TTC549 (cell line): ENCODE measurements around the gene EFNA2.
"Not testable (repeated sequence)": the region's sequence is repeated elsewhere in the genome, so short reads cannot be mapped to it uniquely, and the experiment has no call there.

Experiments
- FAIRE-seq: peaks from 2 replicates; lab custom pipeline; 2012; peaks lifted over from hg19 to GRCh38; lab: Jason Lieb, UNC

The EFNA2 gene

DNA sequence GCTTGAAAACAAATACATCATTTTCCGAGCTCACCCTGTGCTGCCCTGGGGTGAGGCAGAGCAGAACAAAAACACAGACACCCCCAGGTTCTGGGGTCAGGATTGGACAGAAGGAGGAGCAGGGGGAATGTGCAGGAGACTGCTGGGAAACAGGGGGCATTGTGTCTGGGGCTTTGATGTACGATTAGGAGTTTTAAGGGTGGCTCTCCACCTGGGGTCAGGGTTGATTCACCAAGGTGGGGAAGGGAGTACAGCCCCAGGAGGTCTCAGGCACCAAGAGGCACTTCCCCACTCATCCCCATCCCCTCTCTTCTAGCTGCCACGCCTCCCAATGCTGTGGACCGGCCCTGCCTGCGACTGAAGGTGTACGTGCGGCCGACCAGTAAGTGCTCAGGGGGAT, 12.6 kb downstream of the EFNA2 start:
- no peak for FAIRE-seq

DNA sequence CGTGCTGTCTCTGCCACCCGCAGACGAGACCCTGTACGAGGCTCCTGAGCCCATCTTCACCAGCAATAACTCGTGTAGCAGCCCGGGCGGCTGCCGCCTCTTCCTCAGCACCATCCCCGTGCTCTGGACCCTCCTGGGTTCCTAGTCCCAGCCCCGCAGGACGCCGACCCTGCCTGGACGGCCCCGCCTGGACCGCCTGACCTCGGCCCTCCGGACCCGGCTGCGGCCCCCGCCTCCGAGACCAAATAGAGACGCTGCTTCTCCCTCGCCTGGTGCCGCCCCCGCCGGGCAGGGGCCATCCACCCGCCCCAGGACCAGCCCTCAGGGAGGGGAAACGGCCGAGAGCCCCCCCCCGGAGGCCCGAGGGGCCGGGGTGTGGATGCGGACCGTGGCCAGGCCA, 14.1 kb downstream of the EFNA2 start:
- no peak for FAIRE-seq

DNA sequence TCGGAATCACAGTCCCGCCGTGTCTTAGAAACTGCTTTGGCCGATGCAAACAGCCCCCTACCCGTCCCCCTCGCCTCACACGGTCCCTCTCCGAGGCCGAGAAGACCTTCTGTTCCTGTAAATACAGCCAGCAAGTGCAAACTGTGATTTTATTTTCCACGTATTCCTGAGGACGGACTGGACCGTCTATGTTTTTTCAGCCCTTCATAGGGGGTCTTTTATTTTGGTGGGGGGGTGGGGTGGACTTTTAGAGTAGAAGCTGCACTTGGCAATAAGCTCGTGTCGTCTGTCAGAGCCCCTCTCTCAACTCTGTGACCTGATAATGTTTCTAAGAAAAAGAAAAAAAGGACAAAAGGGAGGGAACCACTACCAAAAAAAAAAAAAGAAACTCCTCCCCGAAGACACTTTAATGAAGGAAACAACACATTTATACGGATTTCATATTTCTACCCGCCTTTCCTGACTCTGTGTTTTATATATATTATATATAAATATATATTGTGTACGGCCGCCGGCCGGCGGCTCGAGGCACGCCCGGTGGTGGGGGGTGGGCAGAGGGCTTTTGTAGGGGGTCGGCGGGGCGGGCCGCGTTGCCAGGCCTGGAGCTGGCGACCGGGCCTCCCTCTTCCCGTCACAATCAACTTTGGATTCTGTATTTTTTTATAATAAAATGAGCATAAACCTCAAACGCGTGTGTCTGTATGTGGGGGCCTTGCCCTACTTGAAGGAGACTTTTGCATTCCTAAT, 15.2 kb downstream of the EFNA2 start:
- no peak for FAIRE-seq

DNA sequence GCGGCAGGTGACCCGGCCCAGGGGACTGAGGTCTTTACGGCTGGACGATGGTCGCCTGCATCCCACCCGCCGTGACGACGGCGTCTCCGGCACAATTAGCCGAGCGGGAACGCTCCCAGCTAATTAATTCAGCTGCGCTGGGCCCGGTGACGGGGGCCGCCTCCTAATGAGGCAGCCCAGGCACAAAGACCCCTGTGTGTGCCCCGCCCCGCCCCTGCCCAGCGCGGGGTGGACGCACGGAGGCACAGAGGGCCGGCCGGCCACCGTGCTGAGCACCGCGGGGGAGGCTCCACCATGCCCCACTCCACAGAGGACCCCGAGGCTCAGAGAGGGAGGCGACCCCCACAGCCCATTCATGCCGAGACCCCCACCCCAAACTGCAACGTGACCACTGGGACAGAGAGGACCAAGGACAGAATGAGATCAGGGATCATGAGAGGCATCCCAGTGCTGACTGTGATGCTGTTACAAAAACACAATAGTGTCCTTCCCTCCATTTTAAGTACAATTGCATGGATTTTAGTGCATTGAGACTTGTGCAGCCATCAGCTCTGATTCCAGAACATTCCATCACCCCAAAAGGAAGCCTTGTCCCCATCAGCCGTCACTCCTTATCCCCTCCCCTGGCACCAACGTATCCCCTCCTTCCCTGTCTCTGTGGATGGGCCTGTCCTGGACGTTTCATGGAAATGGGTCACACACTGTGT, 17.0 kb downstream of the EFNA2 start:
- no peak for FAIRE-seq

DNA sequence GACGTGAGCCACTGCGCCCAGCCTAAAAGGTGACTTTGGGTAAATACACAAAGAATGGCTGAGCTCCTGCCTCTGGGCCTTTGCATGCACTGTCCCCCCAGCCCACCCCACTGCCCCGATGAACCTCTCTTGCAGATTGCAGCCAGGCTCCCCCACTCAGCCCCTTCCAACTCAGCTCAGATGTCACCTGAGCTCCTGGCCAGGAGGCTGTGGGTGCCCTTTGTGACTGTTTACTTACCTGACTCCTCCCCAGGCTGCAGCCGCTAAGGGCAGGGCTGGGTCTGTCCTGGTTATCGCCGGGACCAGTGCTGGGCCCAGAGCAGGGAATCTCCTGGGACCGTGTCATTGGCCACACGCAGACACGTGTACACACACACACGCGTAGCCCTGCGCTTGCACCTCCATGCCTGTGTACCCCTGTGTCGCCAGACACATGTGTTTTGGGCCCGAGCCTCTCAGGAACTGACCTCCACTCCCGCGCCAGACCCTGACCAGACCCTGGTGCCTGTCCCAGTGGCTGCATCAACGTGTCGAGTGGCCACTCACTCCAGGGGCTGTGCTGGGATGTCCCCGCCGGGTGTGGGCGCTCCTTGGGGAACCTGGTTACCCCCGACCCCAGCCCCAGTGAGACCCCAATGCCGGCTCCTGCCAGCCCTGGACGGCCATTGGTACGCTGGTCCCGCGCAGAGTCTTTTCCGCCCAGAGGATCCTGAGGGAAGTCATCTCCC, 18.7 kb downstream of the EFNA2 start:
- FAIRE-seq, result no peak

DNA sequence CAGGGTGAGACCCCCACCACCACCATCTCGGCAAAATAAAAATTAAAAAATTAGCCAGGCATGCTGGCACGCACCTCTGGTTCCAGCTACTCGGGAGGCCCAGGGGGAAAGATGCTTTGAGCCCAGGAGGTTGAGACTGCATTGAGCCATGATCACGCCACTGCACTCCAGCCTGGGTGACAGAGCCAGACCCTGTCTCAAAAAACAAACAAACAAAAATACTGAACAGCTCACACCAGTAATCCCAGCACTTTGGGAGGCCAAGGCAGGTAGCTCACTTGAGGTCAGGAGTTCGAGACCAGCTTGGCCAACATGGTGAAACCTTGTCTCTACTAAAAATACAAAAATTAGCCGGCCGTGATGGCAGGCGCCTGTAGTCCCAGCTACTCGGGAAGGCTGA, 19.7 kb downstream of the EFNA2 start:
- FAIRE-seq, result not testable (repeated sequence)

DNA sequence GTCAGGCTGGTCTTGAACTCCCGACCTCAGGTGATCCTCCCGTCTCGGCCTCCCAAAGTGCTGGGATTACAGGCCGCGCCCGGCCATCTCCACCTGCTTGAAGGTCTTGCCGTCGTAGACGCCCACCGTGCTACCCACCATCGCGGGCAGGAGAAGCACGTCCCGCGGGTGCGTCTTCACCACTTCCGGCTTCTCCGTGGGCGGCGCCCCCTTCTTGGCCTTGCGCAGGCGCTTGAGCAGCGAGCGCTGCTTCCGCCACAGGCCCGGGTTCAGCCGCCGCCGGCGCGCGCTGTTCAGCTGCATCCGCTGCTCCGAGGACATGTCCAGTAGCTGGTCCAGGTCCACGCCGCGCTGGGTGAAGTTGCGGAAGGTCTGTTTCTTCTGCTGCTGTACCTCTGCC, 21.6 kb downstream of the EFNA2 start:
- FAIRE-seq, result no peak

DNA sequence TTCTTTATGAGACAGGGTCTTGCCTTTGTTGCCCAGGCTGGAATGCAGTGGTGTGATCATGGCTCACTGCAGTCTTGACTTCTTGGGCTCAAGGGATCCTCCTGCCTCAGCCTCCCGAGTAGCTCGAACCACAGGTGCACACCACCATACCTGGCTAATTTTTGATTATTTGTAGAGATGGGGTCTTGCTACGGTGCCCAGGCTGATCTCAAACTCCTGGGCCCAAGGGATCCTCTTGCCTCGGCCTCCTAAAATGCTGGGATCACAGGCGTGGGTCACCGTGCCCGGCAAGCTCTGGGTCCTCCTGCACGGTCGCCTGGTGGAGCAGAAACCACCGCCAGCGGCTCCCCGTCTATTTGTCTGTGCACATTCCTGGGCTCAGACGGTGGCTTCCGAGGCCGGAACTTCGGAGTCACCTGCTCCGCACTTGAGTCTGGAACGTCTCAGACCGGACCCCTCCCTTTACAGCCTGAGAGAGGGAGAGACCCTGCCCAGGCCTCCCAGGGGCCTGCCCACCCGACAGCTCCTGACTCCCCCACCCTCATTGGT, 22.2 kb downstream of the EFNA2 start:
- FAIRE-seq, result no peak

DNA sequence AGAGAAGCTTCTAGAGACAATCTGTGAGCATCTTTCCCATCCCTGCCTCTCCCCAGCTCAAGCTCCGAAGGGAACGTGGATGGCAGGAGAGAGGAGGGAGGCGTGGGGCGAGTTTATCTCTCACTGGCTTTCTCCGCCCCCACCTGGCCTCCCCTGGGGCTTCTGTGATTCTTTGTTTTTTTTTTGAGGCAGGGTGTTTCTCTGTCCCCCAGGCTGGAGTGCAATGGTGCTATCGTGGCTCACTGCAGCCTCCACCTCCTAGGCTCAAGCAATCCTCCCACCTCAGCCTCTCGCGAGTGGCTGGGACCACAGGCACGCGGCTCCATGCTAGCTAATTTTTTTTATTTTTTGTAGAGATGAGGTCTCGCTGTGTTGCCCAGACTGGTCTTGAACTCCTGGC, 23.0 kb downstream of the EFNA2 start:
- FAIRE-seq, result no peak

DNA sequence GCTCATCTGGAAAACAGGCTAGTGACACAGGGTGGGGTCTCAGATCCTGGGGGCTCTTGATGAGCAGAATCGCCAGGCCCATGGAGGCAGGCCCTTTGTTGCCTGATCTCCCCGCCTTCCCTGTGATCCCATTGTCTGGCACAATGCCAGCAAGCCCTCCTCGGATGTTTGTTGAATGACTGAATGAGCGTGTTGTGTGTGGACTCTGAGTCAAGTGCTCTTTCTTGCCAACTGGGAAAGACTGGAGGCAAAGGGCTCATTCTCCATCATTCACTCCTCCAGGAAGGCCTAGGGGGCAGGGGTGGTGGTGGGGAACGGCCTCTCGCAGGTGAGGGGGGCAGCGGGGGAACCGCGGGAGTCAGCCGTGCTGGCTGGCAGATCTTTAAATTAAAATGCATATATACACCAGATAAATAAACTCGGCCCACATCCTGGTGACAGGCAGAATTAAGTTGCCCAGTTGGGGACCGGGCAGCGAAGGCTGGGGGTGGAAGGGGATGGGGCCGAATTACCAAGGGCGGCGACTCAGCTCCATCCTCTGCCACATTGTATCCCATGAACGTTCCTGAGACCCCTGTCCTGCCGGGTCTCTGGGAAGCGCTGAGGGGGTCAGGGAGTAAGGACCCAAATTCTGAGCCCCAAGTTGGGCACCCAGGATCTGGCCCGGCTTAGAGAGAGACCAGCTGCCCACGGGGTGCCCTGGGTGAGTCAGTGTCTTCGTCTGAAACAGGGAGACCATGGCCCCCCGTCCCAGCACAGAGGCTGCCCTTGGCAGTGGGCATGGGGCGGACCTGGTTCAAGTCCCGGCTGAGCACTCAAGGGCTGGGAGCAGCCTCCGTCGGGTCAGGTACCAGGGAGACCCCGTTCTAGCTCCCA, 24.5 kb downstream of the EFNA2 start:
- no peak for FAIRE-seq

DNA sequence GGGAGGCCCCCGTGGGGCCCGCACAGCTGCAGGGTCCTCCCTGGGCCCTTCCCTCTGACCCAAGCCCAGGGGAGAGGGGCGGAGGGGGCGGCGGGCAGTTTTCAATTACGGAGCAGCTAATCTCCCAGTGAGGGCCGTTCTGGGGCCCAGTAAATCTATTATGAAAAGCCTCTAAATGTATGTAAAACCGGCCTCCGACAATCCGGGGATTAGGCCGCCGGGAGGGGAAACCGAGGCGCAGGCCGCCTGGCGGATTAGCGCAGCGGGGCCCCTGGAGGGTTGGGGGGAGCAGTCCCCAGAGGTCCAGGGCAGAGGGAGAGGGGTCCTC, 25.1 kb downstream of the EFNA2 start:
- no peak for FAIRE-seq

DNA sequence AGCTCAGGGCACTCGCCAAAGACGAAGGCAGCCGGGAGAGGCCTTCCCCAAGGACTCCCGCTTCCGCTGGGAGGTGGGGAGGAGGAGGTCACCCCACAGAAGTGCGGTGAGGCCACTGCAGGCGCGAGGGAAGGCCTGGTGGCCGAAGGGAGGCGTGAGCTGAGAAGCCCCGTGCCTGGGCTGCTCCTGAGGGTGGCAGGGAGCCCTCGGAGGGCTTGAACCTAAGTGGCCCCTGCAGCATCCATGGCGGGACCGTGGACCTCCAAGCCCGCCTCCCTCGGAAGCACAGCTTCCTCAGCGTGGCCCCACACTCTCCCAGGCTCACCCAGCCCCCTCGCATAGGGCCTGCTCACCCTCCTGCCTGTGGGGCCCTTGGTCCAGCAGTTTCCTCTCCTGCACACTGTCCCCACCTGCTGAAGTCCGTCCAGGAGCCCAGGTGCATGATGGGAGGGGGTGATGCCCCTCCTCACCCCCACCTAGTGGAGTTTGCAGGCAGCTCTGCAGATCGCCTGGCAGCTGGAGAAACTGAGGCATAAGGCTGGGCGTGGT, 25.9 kb downstream of the EFNA2 start:
- FAIRE-seq, result no peak

DNA sequence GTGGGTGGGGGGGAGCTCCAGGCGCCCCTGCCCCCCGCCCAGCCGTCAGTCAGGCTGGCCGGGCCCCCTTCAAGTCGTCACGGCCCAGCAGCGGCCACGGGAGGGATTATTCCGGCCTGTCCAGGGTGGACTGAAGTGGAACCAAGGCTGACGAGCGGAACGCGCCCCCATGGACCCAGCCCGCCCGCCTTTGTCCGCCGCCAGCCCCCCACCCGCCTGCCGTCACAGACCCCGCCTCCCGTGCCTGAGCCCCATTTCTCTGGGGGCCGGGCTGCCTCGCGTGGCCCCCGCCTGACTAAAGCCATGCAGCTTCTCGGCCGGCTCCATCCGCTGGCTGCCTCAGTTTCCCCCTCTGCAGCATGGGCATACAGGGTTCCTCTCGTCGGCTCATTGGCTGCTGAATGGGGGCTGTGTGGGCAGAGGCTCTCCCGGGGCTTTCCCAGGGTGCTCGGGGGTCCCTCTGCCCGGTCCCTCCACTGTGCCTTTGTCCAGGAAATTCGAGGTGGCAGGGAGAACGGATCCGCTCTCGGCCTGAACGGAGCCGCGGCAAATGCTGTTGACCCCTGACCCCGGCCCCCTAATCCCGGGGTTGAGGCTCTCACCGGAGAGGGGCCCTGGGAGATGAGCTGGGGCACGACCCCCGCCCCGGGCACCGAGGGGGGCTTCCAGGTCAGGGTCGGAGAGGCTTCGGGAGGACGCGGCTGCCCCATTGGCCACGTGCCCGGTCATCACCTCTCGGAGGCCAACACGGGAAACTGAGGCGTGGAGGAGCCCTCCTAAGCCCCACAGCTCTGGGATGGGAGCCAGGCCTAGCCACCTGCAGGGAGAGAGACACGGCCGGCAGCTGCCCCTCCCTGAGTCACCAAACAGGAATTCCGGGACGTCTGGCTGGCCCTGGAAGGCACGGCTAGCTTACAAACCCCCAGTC, 27.4 kb downstream of the EFNA2 start:
- FAIRE-seq, result no peak

DNA sequence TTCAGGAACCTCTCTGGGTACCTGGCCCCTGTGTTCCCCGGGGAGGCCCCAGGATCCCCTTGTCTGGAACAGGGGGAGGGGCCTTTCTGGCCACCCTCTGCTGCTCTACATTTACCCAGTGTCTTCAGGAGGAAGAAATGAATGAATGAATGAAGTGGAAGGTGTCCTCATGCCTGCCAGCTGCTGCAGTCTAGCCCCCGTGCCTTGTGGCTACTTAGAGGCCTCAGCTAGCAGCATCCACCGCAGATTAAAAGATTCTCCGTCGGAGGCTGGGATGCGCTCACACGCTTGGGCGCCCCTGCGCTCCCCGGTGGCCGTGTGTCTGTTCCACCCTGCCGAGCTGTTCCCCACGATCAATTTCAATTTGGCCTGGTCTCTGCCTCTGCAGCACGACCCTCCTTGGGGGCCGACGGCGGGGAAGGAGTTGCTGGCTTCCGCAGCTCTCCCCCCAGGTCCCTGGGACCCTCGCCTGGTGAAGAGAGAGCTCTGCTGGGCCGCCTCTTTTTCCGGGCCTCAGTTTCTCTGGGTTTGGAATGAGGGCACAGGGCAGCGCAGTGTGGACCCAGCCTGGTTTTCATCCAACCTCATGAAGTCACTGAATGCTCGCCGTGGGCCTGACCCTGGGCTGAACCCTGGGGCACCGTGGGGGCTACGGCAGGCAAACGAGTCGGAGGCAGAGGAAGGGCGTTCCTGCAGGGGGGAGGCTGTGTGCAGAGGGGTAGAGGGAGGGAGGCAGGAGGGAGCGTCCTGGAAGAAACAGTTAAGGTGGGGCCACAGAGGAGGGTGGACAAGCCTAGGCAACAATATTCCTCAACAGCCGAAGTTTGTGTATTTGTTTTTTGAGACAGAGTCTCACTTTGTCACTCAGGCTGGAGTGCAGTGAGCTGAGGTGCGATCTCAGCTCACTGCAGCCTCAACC, 28.3 kb downstream of the EFNA2 start:
- no peak for FAIRE-seq

DNA sequence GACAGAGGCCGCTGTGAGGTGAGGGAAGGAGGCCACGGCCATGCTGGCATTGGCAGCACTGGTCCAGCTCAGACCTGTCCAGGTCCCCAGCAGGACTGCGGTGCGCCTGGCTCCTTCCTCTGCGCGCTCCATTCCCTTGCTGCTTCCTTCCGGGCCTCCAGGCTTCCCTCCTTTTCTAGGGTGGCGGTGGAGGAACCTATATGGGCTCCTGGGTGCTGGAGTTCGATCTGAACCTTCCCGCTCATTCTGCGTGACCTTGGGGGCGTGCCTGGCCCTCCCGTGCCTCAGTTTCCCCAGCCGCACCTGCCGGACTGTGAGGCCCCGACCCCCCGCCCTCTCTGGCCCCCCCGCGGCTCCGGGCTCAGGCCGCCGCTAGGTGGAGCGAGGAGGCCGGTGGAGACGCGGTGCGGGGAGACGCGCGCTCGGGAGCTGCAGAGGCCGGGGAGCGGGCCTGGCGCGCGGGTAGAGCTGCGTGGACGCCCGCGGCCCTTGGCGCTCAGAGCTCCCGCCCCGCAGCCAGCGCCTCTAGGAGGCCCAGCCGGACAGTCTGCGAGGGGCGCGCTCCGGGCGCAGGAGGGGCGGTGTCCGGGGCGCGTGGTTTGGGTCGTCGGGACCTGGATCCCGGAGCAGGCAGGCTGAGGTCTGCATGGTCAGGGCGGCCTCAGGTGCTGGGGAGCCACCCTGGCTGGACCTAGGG, 29.9 kb downstream of the EFNA2 start:
- FAIRE-seq, result no peak

DNA sequence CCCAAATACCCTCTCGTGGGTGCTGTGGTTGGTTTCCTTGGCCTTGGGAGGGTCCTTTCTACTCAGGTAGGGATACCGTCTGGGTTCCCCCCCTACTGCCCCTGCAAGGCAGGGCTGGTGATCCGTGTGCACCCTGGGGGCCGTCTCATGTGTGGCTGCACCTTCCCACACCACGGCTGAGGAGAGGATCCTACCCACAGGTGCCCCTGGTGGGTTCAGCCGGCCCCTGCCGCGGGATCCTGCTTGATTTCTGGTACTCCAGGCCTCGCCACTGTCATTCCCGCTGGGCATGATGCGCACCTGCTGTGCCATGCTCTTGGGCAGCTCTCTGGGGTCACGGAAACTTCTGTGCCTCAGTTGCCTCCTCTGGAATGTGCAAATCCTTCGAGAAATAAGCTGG, 30.8 kb downstream of the EFNA2 start:
- FAIRE-seq, result no peak

DNA sequence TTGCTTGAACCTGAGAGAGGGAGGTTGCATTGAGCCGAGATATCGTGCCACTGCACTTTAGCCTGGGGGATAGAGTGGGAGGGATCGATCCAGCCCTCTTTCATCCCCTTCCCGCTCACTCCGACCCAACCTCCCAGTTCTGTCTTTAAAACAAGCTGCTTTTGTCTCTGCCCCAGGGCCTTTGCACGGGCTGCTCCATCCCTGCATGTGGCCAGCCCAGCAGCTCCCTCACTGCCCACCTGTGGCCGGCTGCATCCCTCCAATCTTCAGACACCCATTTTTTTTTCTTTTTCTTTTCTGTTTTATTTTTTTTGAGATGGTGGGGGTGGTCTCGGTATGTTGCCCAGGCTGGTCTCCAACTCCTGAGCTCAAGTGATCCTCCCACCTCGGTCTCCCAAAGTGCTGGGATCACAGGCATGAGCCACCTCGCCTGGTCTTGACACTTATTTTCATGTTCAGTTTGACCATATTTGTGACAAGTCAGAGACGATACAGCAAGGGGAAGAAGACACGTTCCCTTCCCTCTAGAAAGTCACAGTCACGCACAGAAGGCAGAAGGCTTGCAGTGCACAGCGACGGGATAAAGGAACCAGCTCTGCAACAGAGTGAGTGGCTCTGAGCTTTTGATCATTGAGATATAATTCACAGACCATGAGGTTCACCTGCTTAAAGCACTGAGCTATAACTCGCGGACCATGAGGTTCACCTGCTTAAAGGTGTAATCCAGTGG, 31.8 kb downstream of the EFNA2 start:
- no peak for FAIRE-seq
